HG02610 (cell line): ENCODE results near the gene PM20D1.
"Not testable (repeated sequence)": the region's sequence is repeated elsewhere in the genome, so short reads cannot be mapped to it uniquely, and the experiment has no call there.

Source experiments
- ATAC-seq: cut with Tn5 transposase; IDR thresholded peaks from one replicate; pipeline ENCODE4 v1.9.1; 2021; ENCODE audit warnings: mild to moderate bottlenecking, moderate library complexity; ENCODE audit not compliant: unreplicated experiment

PM20D1 gene

DNA sequence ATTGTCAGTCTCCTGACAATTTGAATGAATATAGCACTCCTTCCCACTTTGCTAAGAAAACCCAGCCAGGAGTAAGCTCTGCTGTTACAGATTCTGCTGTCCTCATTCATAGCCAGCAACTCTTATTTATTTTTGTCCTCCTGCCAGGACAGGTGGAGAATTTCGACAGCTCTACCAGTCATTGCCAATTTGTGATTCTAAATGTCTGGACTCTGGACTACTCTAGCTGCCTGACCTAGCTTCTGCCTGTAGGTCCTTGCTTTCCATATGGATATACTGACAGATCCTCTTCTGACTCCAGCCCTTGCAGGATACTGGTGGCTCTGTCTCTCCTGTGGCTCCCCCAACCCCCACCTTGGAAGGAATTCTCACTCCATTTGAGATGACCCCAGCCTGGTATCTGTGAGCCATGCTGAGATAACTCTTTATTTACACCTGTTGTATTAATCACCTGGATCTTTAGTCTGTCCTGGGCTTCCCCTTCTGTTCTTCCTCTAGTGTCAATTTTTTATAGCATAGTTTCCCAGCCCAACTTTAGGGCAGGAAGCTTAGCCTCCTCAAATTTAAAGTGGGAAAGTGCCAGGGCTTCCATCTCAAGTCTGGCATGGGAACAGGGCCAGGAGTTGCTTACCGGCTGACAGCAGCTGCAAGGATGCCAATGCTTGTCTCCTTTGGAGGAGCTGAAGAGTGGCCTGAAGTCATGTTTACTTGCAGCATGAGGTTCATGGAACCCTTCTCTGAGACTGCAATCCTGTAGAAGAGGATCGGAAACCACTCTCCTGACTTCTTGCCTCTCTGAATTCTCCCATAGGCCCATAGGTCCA, 6.7 kb downstream of the PM20D1 start:
- no peak for ATAC-seq

- no peak for ATAC-seq
Observed at GRCh38 chr1:205842229-205842628, 7.7 kb downstream of the PM20D1 start.

- no peak for ATAC-seq
Observed at GRCh38 chr1:205840146-205840923, 9.6 kb downstream of the PM20D1 start.

GRCh38 chr1:205837382-205837970, 12.5 kb downstream of the PM20D1 start:
- no peak for ATAC-seq

DNA sequence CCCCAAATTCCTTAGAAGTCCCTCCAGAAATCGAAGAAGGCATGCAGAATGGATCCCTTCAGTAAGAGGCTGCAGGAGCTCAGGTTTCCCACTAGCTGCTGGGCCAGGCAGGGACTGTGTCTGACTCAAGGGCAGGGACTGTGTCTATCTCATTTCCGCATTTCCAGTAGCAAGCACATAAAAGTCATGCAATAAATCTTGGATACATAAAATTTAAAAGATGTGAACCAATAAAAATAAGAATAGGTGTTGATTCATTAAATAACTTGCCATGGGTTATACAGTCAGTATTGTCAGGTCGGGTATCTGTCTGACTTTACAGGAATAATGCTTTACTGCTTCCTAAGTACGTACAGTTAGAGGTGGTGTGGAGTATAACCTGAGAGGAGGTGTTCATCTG, 15.2 kb downstream of the PM20D1 start:
- no peak for ATAC-seq

DNA sequence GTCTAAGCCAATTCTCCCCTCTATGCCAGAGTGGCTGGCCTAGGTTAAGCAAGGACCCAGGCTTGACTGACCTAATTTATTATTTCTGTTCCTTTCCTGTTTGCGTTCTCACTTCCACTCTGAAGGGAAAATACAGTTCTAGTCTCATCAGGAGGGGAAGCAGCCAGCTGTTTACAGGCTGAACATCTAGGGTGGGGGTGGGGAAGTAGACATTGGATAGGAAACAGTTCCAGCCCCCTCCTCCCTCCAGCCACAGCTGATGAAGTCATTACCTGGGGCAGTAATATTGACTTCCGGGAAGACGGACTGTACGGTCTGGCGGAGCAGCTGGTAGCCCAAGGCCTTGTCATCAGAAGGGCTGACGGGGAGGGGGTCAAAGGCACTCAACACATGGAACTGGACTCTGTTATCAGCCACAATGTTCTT, 17.6 kb downstream of the PM20D1 start:
- ATAC-seq: no peak

DNA sequence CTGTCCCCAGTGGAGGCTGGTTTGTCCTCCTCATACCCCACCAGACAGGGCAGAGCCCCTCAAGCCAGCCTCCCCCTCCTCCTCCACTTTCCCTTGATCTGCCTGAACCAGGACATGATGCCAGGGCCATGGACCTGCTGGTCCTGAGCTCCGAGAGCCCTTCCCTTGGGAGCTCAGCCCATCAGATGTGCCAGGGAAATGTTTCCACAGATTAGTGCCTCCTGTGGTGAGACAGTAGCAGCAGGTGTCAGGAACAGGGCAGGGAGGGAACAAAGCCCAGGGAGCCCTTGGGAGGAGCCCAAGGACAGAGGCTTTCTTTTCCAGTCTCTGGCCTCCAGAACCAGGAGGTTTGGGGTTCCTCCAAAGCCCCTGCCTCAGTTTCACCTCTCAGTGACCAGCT, 22.3 kb downstream of the PM20D1 start:
- no peak for ATAC-seq

DNA sequence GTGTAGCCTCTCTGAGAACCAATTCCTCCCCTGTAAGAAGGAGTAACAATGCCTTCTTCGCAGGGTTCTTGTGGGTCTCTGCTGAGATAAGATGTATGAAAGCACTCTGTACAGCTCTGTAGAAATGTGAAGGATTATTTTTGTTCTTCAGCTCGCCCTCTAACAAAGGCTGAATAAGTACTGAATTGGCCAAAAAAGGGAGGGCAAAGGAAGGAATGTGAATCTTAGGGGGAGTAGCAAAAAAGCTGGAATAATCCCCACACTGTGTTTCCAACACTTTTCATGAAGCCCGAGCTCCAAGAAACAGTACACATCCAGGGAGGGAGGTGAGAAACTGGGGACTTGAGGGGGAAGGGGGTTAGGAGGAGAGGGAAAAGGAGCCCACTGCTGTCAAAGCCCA, 22.9 kb downstream of the PM20D1 start:
- ATAC-seq: no peak

GRCh38 chr1:205826016-205826806, 23.7 kb downstream of the PM20D1 start:
- ATAC-seq: peak; percentile 39

DNA sequence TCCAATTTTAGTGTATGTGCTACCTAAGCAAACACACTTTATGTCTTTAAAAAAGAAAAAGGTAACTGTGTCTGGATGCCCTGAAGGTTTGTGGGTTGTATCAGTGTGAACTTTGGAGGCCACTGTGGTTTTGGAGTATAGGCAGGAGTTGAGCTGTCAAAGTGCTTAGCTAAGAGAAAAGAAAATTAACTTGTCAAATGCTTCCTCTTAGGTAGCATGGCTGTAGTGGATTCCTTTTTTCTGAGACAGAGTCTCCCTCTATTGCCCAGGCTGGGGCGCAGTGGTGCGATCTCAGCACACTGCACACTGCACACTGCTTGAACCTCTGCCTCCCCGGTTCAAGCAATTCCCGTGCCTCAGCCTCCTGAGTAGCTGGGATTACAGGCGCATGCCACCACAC, 25.8 kb downstream of the PM20D1 start:
- ATAC-seq: no peak

DNA sequence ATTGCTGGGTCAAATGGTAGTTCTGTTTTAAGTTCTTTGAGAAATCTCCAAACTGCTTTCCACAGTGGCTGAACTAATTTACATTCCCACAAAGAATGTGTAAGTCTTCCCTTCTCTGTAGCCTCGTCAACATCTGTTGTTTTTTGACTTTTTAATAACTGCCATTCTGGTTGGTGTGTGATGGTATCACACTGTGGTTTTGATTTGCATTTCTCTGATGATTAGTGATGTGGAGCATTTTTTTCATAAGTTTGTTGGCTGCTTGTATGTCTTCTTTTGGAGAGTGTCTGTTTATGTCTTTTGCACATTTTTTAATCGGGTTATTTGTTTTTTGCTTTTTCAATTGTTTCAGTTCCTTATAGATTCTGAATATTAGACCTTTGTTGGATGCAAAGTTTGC, 26.7 kb downstream of the PM20D1 start:
- not testable (repeated sequence) for ATAC-seq

- no peak for ATAC-seq
Observed at GRCh38 chr1:205822397-205822796, 27.5 kb downstream of the PM20D1 start.

GRCh38 chr1:205817988-205818387, 31.9 kb downstream of the PM20D1 start:
- no peak for ATAC-seq

DNA sequence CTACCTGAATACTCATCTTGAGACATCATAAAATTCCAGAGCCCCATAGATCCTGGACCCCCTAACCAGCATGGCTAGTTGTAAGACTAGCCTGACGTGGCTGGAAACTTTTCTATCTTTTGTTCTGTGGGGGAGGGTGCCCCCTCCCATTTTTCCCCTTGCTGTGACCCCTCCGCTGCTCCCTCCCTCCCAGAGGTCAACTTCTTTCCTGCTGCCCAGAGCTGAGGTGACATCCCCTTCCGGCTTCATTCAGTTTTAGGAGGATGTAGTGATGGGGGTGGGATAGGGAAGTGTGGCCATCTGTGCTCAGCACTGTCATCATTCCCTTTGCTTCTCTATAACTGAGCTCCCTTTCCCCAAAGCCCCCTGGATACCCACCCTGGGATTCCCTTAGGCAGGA, 32.6 kb downstream of the PM20D1 start:
- no peak for ATAC-seq

DNA sequence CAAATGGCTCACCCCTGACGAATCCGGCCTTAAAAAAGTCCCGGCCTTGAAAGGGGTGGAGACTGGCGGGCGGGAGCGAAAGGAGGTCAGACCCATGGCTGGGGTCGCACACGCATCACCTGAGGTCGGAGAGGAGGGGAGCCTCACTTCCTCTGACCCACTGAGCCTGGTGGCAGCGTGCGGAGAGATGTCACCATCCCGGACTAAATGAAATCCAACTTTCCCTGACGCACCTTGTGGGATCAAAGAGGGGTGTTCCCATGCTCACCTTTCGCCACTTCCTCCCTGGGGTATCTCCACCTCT, 36.2 kb downstream of the PM20D1 start:
- ATAC-seq: no peak

- ATAC-seq: no peak
Observed at GRCh38 chr1:205812878-205813754, 36.8 kb downstream of the PM20D1 start, which contains the start of gene SLC41A1. Gene SLC41A1, minus strand, starts transcription at chr1:205813198. Its CDS starts 2,757 bp downstream, at chr1:205810441.

GRCh38 chr1:205812271-205812877, 37.6 kb downstream of the PM20D1 start:
- no peak for ATAC-seq

GRCh38 chr1:205811660-205812059, 38.3 kb downstream of the PM20D1 start:
- no peak for ATAC-seq

GRCh38 chr1:205810448-205811157, 39.3 kb downstream of the PM20D1 start:
- no peak for ATAC-seq
